Umbilical cord (tissue), 2 donors: ENCODE results near the gene TBKBP1. TPM values are rescaled to one million over a fixed set of nuclear protein-coding genes. Genes with fewer than 3 reads are reported as not detected.
"Not testable (repeated sequence)": the region's sequence is repeated elsewhere in the genome, so short reads cannot be mapped to it uniquely, and the experiment has no call there.

Experiments
- DNase-seq: peaks from one replicate; pipeline ENCODE4 v3.0.0-alpha.2; 2015; ENCODE audit warnings: low spot score
- total RNA-seq: library from RNA; depleted of rRNA; stranded (reverse); fragments of >200 nt; gene quantifications from one replicate; pipeline ENCODE4 v1.2.3, GENCODE V29; 2014; ENCODE audit warnings: low replicate concordance; ENCODE audit not compliant: insufficient read depth

Gene TBKBP1
- total RNA-seq, 1 donor from 2014 or later, result 6.3 TPM

- DNase-seq, result no peak
Measured at GRCh38 chr17:47676510-47677165, 17.3 kb upstream of the TBKBP1 start.

- DNase-seq, result no peak
Measured at GRCh38 chr17:47678196-47678595, 15.8 kb upstream of the TBKBP1 start.

- no peak for DNase-seq
Measured at GRCh38 chr17:47682138-47682537, 11.8 kb upstream of the TBKBP1 start.

- DNase-seq, result not testable (repeated sequence)
Measured at GRCh38 chr17:47682727-47683126, 11.2 kb upstream of the TBKBP1 start.

GRCh38 chr17:47684025-47684424 is 9.9 kb upstream of the TBKBP1 start:
- DNase-seq, result no peak

GRCh38 chr17:47684535-47685193 is 9.3 kb upstream of the TBKBP1 start:
- no peak for DNase-seq

- no peak for DNase-seq
Measured at GRCh38 chr17:47685556-47686275, 8.2 kb upstream of the TBKBP1 start.

GRCh38 chr17:47686276-47686635 is 7.7 kb upstream of the TBKBP1 start:
- DNase-seq, result no peak

GRCh38 chr17:47686664-47687327 is 7.2 kb upstream of the TBKBP1 start:
- DNase-seq, result no peak

GRCh38 chr17:47687328-47687690 is 6.7 kb upstream of the TBKBP1 start:
- DNase-seq, result no peak

GRCh38 chr17:47687748-47688147 is 6.2 kb upstream of the TBKBP1 start:
- DNase-seq, result no peak

- no peak for DNase-seq
Measured at GRCh38 chr17:47690121-47690520, 3.8 kb upstream of the TBKBP1 start.

GRCh38 chr17:47692137-47692894 is 1.6 kb upstream of the TBKBP1 start:
- DNase-seq, result no peak

- no peak for DNase-seq
Measured at GRCh38 chr17:47692895-47693730, 848 bp upstream of the TBKBP1 start.

- peak; percentile 78 for DNase-seq
Measured at GRCh38 chr17:47694581-47695428, 844 bp downstream of the TBKBP1 start.

- DNase-seq, result peak; percentile 89
Measured at GRCh38 chr17:47695429-47696376, 1.7 kb downstream of the TBKBP1 start.

GRCh38 chr17:47696717-47697642 is 3.0 kb downstream of the TBKBP1 start:
- peak; percentile 46 for DNase-seq
